ENCODE measurements around the gene GHITM.

DNA sequence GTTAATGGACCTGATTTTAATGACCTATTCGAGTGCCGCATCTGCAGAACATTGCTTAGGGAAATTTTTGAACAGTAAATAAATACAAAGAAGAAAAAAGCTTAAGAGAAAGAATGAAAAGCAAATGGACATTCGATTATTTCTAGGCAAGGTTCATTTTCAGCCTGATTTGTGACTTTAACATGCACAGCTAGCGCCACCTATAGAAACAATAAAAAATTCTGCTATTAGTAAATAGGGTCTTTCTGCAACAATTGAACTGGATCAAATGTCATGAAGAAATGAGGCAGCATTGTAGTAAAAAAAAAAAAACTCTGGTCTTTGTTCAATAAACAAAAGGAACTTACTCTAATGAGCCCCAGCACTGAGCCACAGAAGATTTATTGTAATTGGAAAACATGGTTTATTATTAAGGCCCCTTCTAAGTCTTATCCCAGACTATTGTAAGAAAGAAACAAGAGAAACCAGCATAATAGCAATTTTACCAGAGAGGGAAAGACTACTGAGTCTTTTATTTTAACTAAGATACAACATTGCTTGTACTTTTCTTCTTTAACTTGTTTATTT, 41.4 kb upstream of the GHITM start:
- TF ChIP-seq POLR2A (IDR thresholded peaks at IDR 0.05) (no peak), POLR2AphosphoS5 (IDR thresholded peaks at IDR 0.05) (no peak)

Data from upper lobe of left lung (tissue), 4 donors.